Naive B cell (primary cell): ENCODE measurements around the gene PPP1R36. TPM values are rescaled to one million over a fixed set of nuclear protein-coding genes. Genes with fewer than 3 reads are reported as not detected.

Experiments
- ATAC-seq, 2 donors: fragments of 150-1000 bp; cut with Tn5 transposase; 2 replicates each; pipeline ENCODE4 v1.10.0; 2021; ENCODE audit warnings: low read depth in 2 of 2, mild to moderate bottlenecking in 2 of 2, moderate library complexity in 2 of 2
- DNase-seq: peaks from one replicate; pipeline ENCODE4 v3.0.0; 2022
- H3K27ac Mint-ChIP-seq, 6 donors: one replicate each; pipeline ENCODE4 v1.8.0; 2020 to 2022; ENCODE audit warnings: mild to moderate bottlenecking in 6 of 6, mixed read lengths in 6 of 6, moderate library complexity in 5 of 6, inconsistent platforms in 2 of 6
- H3K27me3 Mint-ChIP-seq, 3 donors: one replicate each; pipeline ENCODE4 v1.8.0; 2021 to 2022; ENCODE audit warnings: mixed read lengths in 3 of 3, mild to moderate bottlenecking in 1 of 3
- H3K36me3 Mint-ChIP-seq, 2 donors: one replicate each; pipeline ENCODE4 v1.8.0; 2020 to 2022; ENCODE audit warnings: mixed read lengths in 2 of 2, inconsistent platforms in 1 of 2, mild to moderate bottlenecking in 1 of 2
- H3K4me1 Mint-ChIP-seq, 3 donors: one replicate each; pipeline ENCODE4 v1.8.0; 2020 to 2022; ENCODE audit warnings: mixed read lengths in 3 of 3, inconsistent platforms in 1 of 3, mild to moderate bottlenecking in 1 of 3, moderate library complexity in 1 of 3
- H3K4me3 Mint-ChIP-seq, 8 donors: one replicate each; pipeline ENCODE4 v1.8.0; 2020 to 2022; ENCODE audit warnings: mild to moderate bottlenecking in 8 of 8, mixed read lengths in 8 of 8, moderate library complexity in 8 of 8, inconsistent platforms in 2 of 8
- H3K9me3 Mint-ChIP-seq, 7 donors: one replicate each; pipeline ENCODE4 v1.8.0; 2020 to 2022; ENCODE audit warnings: mixed read lengths in 7 of 7, mild to moderate bottlenecking in 5 of 7, inconsistent platforms in 2 of 7, moderate library complexity in 1 of 7
- polyA plus RNA-seq, 6 donors: library from polyadenylated mRNA; unstranded; fragments of 300-500 nt; fragmentation: Illumina TruSeq; gene quantifications; one replicate each; pipeline ENCODE4 v1.2.3, GENCODE V29; 2021; ENCODE audit warnings: low read depth in 6 of 6

The PPP1R36 gene
- polyA plus RNA-seq, 6 donors from 2014 or later = 0.22 to 0.40 (median 0.38) TPM; not detected in 3

- H3K27ac Mint-ChIP-seq = no peak overlapping the region
- no peak overlapping the region for H3K4me3 Mint-ChIP-seq
- no peaks in the 10 kb centered on the region for H3K27me3 Mint-ChIP-seq
- no peak for ATAC-seq
- H3K9me3 Mint-ChIP-seq = no peaks in the 10 kb centered on the region
- H3K4me1 Mint-ChIP-seq = peaks cover 0 to 3% (median 0%) of the 10 kb centered on the region in 3 donors
- no peaks in the 10 kb centered on the region for H3K36me3 Mint-ChIP-seq
- DNase-seq = no peak
These were observed 18.2 kb upstream of the PPP1R36 start for GRCh38 chr14:64531567-64531966.

GRCh38 chr14:64536488-64537245 lies 13.1 kb upstream of the PPP1R36 start:
- ATAC-seq = no peak
- Mint-ChIP-seq H3K4me1 (peaks cover 16 to 29% (median 28%) of the 10 kb centered on the region in 3 donors), H3K27me3 (peaks cover 0 to 19% (median 10%) of the 10 kb centered on the region in 3 donors), H3K9me3 (peaks cover 6 to 17% (median 8%) of the 10 kb centered on the region in 7 donors), H3K36me3 (peaks cover 0 to 11% of the 10 kb centered on the region in 2 donors), H3K27ac (peak overlapping the region in 2 of 6 donors; percentile 15 to 16), H3K4me3 (peak overlapping the region in 4 of 8 donors; percentile 17 to 83 (median 40))
- DNase-seq = no peak

- H3K27me3 Mint-ChIP-seq = peaks cover 0 to 24% (median 10%) of the 10 kb centered on the region in 3 donors
- ATAC-seq (peak; percentile 90), DNase-seq (peak; percentile 94)
- peaks cover 0 to 11% of the 10 kb centered on the region in 2 donors for H3K36me3 Mint-ChIP-seq
- peaks cover 22 to 40% (median 40%) of the 10 kb centered on the region in 3 donors for H3K4me1 Mint-ChIP-seq
- peak within 1 kb of the TSS; percentile 91 to 100 (median 97) for H3K4me3 Mint-ChIP-seq
- peak within 1 kb of the TSS; percentile 84 to 96 (median 94) for H3K27ac Mint-ChIP-seq
- peaks cover 6 to 17% (median 8%) of the 10 kb centered on the region in 7 donors for H3K9me3 Mint-ChIP-seq
These were observed 9.3 kb upstream of the PPP1R36 start, which contains the start of gene HSPA2 for GRCh38 chr14:64540208-64541202. TSS of gene HSPA2 (plus strand) at chr14:64540741. CDS start at chr14:64540850, 109 bp downstream.

- peaks cover 6 to 17% (median 8%) of the 10 kb centered on the region in 7 donors for H3K9me3 Mint-ChIP-seq
- H3K36me3 Mint-ChIP-seq = peaks cover 0 to 11% of the 10 kb centered on the region in 2 donors
- H3K4me1 Mint-ChIP-seq = peaks cover 22 to 40% (median 40%) of the 10 kb centered on the region in 3 donors
- peak overlapping the region in 5 of 6 donors; percentile 18 to 96 (median 69) for H3K27ac Mint-ChIP-seq
- peaks cover 0 to 24% (median 10%) of the 10 kb centered on the region in 3 donors for H3K27me3 Mint-ChIP-seq
- peak overlapping the region; percentile 91 to 100 (median 97) for H3K4me3 Mint-ChIP-seq
- ATAC-seq (no peak), DNase-seq (no peak)
These were observed 8.3 kb upstream of the PPP1R36 start for GRCh38 chr14:64541261-64541971.

GRCh38 chr14:64541972-64542835 lies 7.6 kb upstream of the PPP1R36 start:
- peaks cover 0 to 11% of the 10 kb centered on the region in 2 donors for H3K36me3 Mint-ChIP-seq
- H3K27me3 Mint-ChIP-seq = peaks cover 0 to 28% (median 10%) of the 10 kb centered on the region in 3 donors
- ATAC-seq (no peak), DNase-seq (no peak)
- H3K27ac Mint-ChIP-seq = peak overlapping the region in 5 of 6 donors; percentile 36 to 82 (median 69)
- H3K4me3 Mint-ChIP-seq = peak overlapping the region; percentile 86 to 99 (median 96)
- H3K4me1 Mint-ChIP-seq = peaks cover 22 to 40% (median 40%) of the 10 kb centered on the region in 3 donors
- H3K9me3 Mint-ChIP-seq = peaks cover 6 to 17% (median 8%) of the 10 kb centered on the region in 7 donors

GRCh38 chr14:64542836-64543201 lies 6.9 kb upstream of the PPP1R36 start:
- Mint-ChIP-seq H3K36me3 (peaks cover 0 to 11% of the 10 kb centered on the region in 2 donors), H3K9me3 (peaks cover 6 to 17% (median 8%) of the 10 kb centered on the region in 7 donors), H3K4me3 (peak overlapping the region in 7 of 8 donors; percentile 91 to 99 (median 97)), H3K4me1 (peaks cover 22 to 40% (median 40%) of the 10 kb centered on the region in 3 donors), H3K27ac (peak overlapping the region in 1 of 6 donors; percentile 54), H3K27me3 (peaks cover 0 to 30% (median 10%) of the 10 kb centered on the region in 3 donors)
- DNase-seq (no peak), ATAC-seq (no peak)

- Mint-ChIP-seq H3K36me3 (peaks cover 0 to 11% of the 10 kb centered on the region in 2 donors), H3K9me3 (peaks cover 6 to 17% (median 8%) of the 10 kb centered on the region in 7 donors), H3K4me3 (no peak overlapping the region), H3K4me1 (peaks cover 18 to 35% (median 34%) of the 10 kb centered on the region in 3 donors), H3K27me3 (peaks cover 10 to 39% (median 17%) of the 10 kb centered on the region in 3 donors), H3K27ac (no peak overlapping the region)
- DNase-seq = no peak
- ATAC-seq = no peak
These were observed 5.0 kb upstream of the PPP1R36 start for GRCh38 chr14:64544607-64545312.

- H3K27me3 Mint-ChIP-seq = peaks cover 8 to 37% (median 31%) of the 10 kb centered on the region in 3 donors
- DNase-seq (no peak), ATAC-seq (no peak)
- H3K4me3 Mint-ChIP-seq = peak overlapping the region in 6 of 8 donors; percentile 29 to 74 (median 54)
- no peaks in the 10 kb centered on the region for H3K9me3 Mint-ChIP-seq
- no peaks in the 10 kb centered on the region for H3K36me3 Mint-ChIP-seq
- H3K27ac Mint-ChIP-seq = no peak overlapping the region
- peaks cover 9 to 12% (median 11%) of the 10 kb centered on the region in 3 donors for H3K4me1 Mint-ChIP-seq
These were observed 745 bp upstream of the PPP1R36 start for GRCh38 chr14:64549016-64549415.

- Mint-ChIP-seq H3K27ac (no peak overlapping the region), H3K9me3 (no peaks in the 10 kb centered on the region), H3K36me3 (no peaks in the 10 kb centered on the region), H3K27me3 (peaks cover 8 to 44% (median 40%) of the 10 kb centered on the region in 3 donors), H3K4me3 (peak overlapping the region; percentile 36 to 86 (median 56)), H3K4me1 (peaks cover 9 to 12% (median 11%) of the 10 kb centered on the region in 3 donors)
- ATAC-seq (no peak), DNase-seq (no peak)
These were observed 1.0 kb downstream of the PPP1R36 start for GRCh38 chr14:64550621-64551333.

- Mint-ChIP-seq H3K27ac (no peak overlapping the region), H3K27me3 (peaks cover 8 to 34% (median 26%) of the 10 kb centered on the region in 3 donors), H3K36me3 (no peaks in the 10 kb centered on the region), H3K4me1 (peaks cover 5 to 8% (median 7%) of the 10 kb centered on the region in 3 donors), H3K9me3 (no peaks in the 10 kb centered on the region), H3K4me3 (no peak overlapping the region)
- ATAC-seq (no peak), DNase-seq (no peak)
These were observed 4.8 kb downstream of the PPP1R36 start for GRCh38 chr14:64554556-64554955.

- no peak for DNase-seq
- Mint-ChIP-seq H3K9me3 (no peaks in the 10 kb centered on the region), H3K27me3 (peaks cover 0 to 26% (median 19%) of the 10 kb centered on the region in 3 donors), H3K4me3 (no peak overlapping the region), H3K27ac (no peak overlapping the region), H3K4me1 (no peaks in the 10 kb centered on the region), H3K36me3 (no peaks in the 10 kb centered on the region)
- no peak for ATAC-seq
These were observed 6.8 kb downstream of the PPP1R36 start for GRCh38 chr14:64556526-64556925.
